ENCODE data around the gene SH2D4B. TPM values are rescaled to one million over a fixed set of nuclear protein-coding genes. Genes with fewer than 3 reads are reported as not detected.

The SH2D4B gene
- total and polyA plus RNA-seq, 2 donors, result 0.09 to 0.18 TPM

- H3K36me3 ChIP-seq (ENCODE audit: control insufficient read depth in 2 of 2, insufficient read depth in 2 of 2, low read length in 1 of 2), result peaks cover 20 to 30% of the 10 kb centered on the region in 2 donors
- H3K27ac ChIP-seq (ENCODE audit: low read depth in 1 of 2, low read length in 1 of 2), result peak overlapping the region; percentile 21 to 32
- H3K27me3 ChIP-seq (ENCODE audit: control insufficient read depth in 2 of 2, insufficient read depth in 1 of 2, low read length in 1 of 2), result no peaks in the 10 kb centered on the region
- 50% methylated on average over 7 of the region's 7 CpGs for WGBS
- no peak for DNase-seq (ENCODE audit: low read depth in 6 of 9, low spot score in 9 of 9)
- no peaks in the 10 kb centered on the region for H3K9me3 ChIP-seq (ENCODE audit: control insufficient read depth in 2 of 2, insufficient read depth in 1 of 2, low read length in 1 of 2)
- H3K4me1 ChIP-seq (ENCODE audit: control insufficient read depth in 2 of 2, insufficient read depth in 2 of 2, low read length in 2 of 2), result peaks cover 18 to 67% of the 10 kb centered on the region in 2 donors
- no peak overlapping the region for H3K4me3 ChIP-seq (ENCODE audit: low read length in 2 of 2)
These were observed 34.0 kb upstream of the SH2D4B start for GRCh38 chr10:80503584-80504157.

- H3K36me3 ChIP-seq (ENCODE audit: control insufficient read depth in 2 of 2, insufficient read depth in 2 of 2, low read length in 1 of 2), result peaks cover 26 to 37% of the 10 kb centered on the region in 2 donors
- no peaks in the 10 kb centered on the region for H3K27me3 ChIP-seq (ENCODE audit: control insufficient read depth in 2 of 2, insufficient read depth in 1 of 2, low read length in 1 of 2)
- H3K4me1 ChIP-seq (ENCODE audit: control insufficient read depth in 2 of 2, insufficient read depth in 2 of 2, low read length in 2 of 2), result peaks cover 15 to 61% of the 10 kb centered on the region in 2 donors
These were observed 33.4 kb upstream of the SH2D4B start for GRCh38 chr10:80504158-80504811.

GRCh38 chr10:80504897-80505465 lies 32.7 kb upstream of the SH2D4B start:
- DNase-seq (ENCODE audit: low read depth in 6 of 9, low spot score in 9 of 9), result no peak

More at GRCh38 chr10:80504158-80504811, 33.4 kb upstream of the SH2D4B start:
- Histone ChIP-seq H3K9me3 (ENCODE audit: control insufficient read depth in 2 of 2, insufficient read depth in 1 of 2, low read length in 1 of 2) (no peaks in the 10 kb centered on the region), H3K27ac (ENCODE audit: low read depth in 1 of 2, low read length in 1 of 2) (peak overlapping the region in 1 of 2 donors; percentile 1), H3K4me3 (ENCODE audit: low read length in 2 of 2) (no peak overlapping the region)
- no peak for DNase-seq (ENCODE audit: low read depth in 6 of 9, low spot score in 9 of 9)
- 81% methylated on average over 7 of the region's 7 CpGs for WGBS

GRCh38 chr10:80506189-80506575 lies 31.5 kb upstream of the SH2D4B start:
- Histone ChIP-seq H3K4me3 (ENCODE audit: low read length in 2 of 2) (no peak overlapping the region), H3K9me3 (ENCODE audit: control insufficient read depth in 2 of 2, insufficient read depth in 1 of 2, low read length in 1 of 2) (no peaks in the 10 kb centered on the region), H3K36me3 (ENCODE audit: control insufficient read depth in 2 of 2, insufficient read depth in 2 of 2, low read length in 1 of 2) (peaks cover 32 to 45% of the 10 kb centered on the region in 2 donors), H3K27me3 (ENCODE audit: control insufficient read depth in 2 of 2, insufficient read depth in 1 of 2, low read length in 1 of 2) (no peaks in the 10 kb centered on the region), H3K27ac (ENCODE audit: low read depth in 1 of 2, low read length in 1 of 2) (no peak overlapping the region), H3K4me1 (ENCODE audit: control insufficient read depth in 2 of 2, insufficient read depth in 2 of 2, low read length in 2 of 2) (peaks cover 15 to 47% of the 10 kb centered on the region in 2 donors)
- no peak for DNase-seq (ENCODE audit: low read depth in 6 of 9, low spot score in 9 of 9)
- 96% methylated on average over 6 of the region's 6 CpGs for WGBS

More at GRCh38 chr10:80504897-80505465, 32.7 kb upstream of the SH2D4B start:
- 94% methylated on average over 5 of the region's 5 CpGs for WGBS
- H3K36me3 ChIP-seq (ENCODE audit: control insufficient read depth in 2 of 2, insufficient read depth in 2 of 2, low read length in 1 of 2), result peaks cover 32 to 41% of the 10 kb centered on the region in 2 donors
- no peaks in the 10 kb centered on the region for H3K9me3 ChIP-seq (ENCODE audit: control insufficient read depth in 2 of 2, insufficient read depth in 1 of 2, low read length in 1 of 2)
- peak overlapping the region in 1 of 2 donors; percentile 48 for H3K27ac ChIP-seq (ENCODE audit: low read depth in 1 of 2, low read length in 1 of 2)
- no peaks in the 10 kb centered on the region for H3K27me3 ChIP-seq (ENCODE audit: control insufficient read depth in 2 of 2, insufficient read depth in 1 of 2, low read length in 1 of 2)
- H3K4me3 ChIP-seq (ENCODE audit: low read length in 2 of 2), result no peak overlapping the region
- H3K4me1 ChIP-seq (ENCODE audit: control insufficient read depth in 2 of 2, insufficient read depth in 2 of 2, low read length in 2 of 2), result peaks cover 15 to 54% of the 10 kb centered on the region in 2 donors

GRCh38 chr10:80506836-80507487 lies 30.7 kb upstream of the SH2D4B start:
- no peaks in the 10 kb centered on the region for H3K27me3 ChIP-seq (ENCODE audit: control insufficient read depth in 2 of 2, insufficient read depth in 1 of 2, low read length in 1 of 2)
- peaks cover 15 to 42% of the 10 kb centered on the region in 2 donors for H3K4me1 ChIP-seq (ENCODE audit: control insufficient read depth in 2 of 2, insufficient read depth in 2 of 2, low read length in 2 of 2)
- no peak overlapping the region for H3K27ac ChIP-seq (ENCODE audit: low read depth in 1 of 2, low read length in 1 of 2)
- no peak for DNase-seq (ENCODE audit: low read depth in 6 of 9, low spot score in 9 of 9)
- no peaks in the 10 kb centered on the region for H3K9me3 ChIP-seq (ENCODE audit: control insufficient read depth in 2 of 2, insufficient read depth in 1 of 2, low read length in 1 of 2)
- WGBS, result 97% methylated on average over 13 of the region's 13 CpGs
- peaks cover 35 to 49% of the 10 kb centered on the region in 2 donors for H3K36me3 ChIP-seq (ENCODE audit: control insufficient read depth in 2 of 2, insufficient read depth in 2 of 2, low read length in 1 of 2)
- H3K4me3 ChIP-seq (ENCODE audit: low read length in 2 of 2), result no peak overlapping the region

- no peaks in the 10 kb centered on the region for H3K9me3 ChIP-seq (ENCODE audit: control insufficient read depth in 2 of 2, insufficient read depth in 1 of 2, low read length in 1 of 2)
- H3K27ac ChIP-seq (ENCODE audit: low read depth in 1 of 2, low read length in 1 of 2), result no peak overlapping the region
- WGBS, result 95% methylated on average over 8 of the region's 8 CpGs
- peaks cover 51 to 69% of the 10 kb centered on the region in 2 donors for H3K36me3 ChIP-seq (ENCODE audit: control insufficient read depth in 2 of 2, insufficient read depth in 2 of 2, low read length in 1 of 2)
- DNase-seq (ENCODE audit: low read depth in 6 of 9, low spot score in 9 of 9), result no peak
- H3K4me3 ChIP-seq (ENCODE audit: low read length in 2 of 2), result no peak overlapping the region
- no peaks in the 10 kb centered on the region for H3K27me3 ChIP-seq (ENCODE audit: control insufficient read depth in 2 of 2, insufficient read depth in 1 of 2, low read length in 1 of 2)
- H3K4me1 ChIP-seq (ENCODE audit: control insufficient read depth in 2 of 2, insufficient read depth in 2 of 2, low read length in 2 of 2), result peaks cover 6 to 22% of the 10 kb centered on the region in 2 donors
These were observed 28.6 kb upstream of the SH2D4B start for GRCh38 chr10:80509108-80509402.

- H3K36me3 ChIP-seq (ENCODE audit: control insufficient read depth in 2 of 2, insufficient read depth in 2 of 2, low read length in 1 of 2), result peaks cover 55 to 74% of the 10 kb centered on the region in 2 donors
- no peak for DNase-seq (ENCODE audit: low read depth in 6 of 9, low spot score in 9 of 9)
- no peaks in the 10 kb centered on the region for H3K27me3 ChIP-seq (ENCODE audit: control insufficient read depth in 2 of 2, insufficient read depth in 1 of 2, low read length in 1 of 2)
- peaks cover 3 to 17% of the 10 kb centered on the region in 2 donors for H3K4me1 ChIP-seq (ENCODE audit: control insufficient read depth in 2 of 2, insufficient read depth in 2 of 2, low read length in 2 of 2)
- no peak overlapping the region for H3K27ac ChIP-seq (ENCODE audit: low read depth in 1 of 2, low read length in 1 of 2)
- no peaks in the 10 kb centered on the region for H3K9me3 ChIP-seq (ENCODE audit: control insufficient read depth in 2 of 2, insufficient read depth in 1 of 2, low read length in 1 of 2)
- no peak overlapping the region for H3K4me3 ChIP-seq (ENCODE audit: low read length in 2 of 2)
- 91% methylated on average over 18 of the region's 18 CpGs for WGBS
These were observed 28.1 kb upstream of the SH2D4B start for GRCh38 chr10:80509403-80510161.

- WGBS, result 96% methylated on average over 10 of the region's 10 CpGs
- peak overlapping the region in 1 of 2 donors; percentile 2 for H3K27ac ChIP-seq (ENCODE audit: low read depth in 1 of 2, low read length in 1 of 2)
- H3K4me1 ChIP-seq (ENCODE audit: control insufficient read depth in 2 of 2, insufficient read depth in 2 of 2, low read length in 2 of 2), result peaks cover 0 to 4% of the 10 kb centered on the region in 2 donors
- no peak overlapping the region for H3K4me3 ChIP-seq (ENCODE audit: low read length in 2 of 2)
- no peaks in the 10 kb centered on the region for H3K27me3 ChIP-seq (ENCODE audit: control insufficient read depth in 2 of 2, insufficient read depth in 1 of 2, low read length in 1 of 2)
- peaks cover 67 to 77% of the 10 kb centered on the region in 2 donors for H3K36me3 ChIP-seq (ENCODE audit: control insufficient read depth in 2 of 2, insufficient read depth in 2 of 2, low read length in 1 of 2)
- DNase-seq (ENCODE audit: low read depth in 6 of 9, low spot score in 9 of 9), result no peak
- no peaks in the 10 kb centered on the region for H3K9me3 ChIP-seq (ENCODE audit: control insufficient read depth in 2 of 2, insufficient read depth in 1 of 2, low read length in 1 of 2)
These were observed 25.6 kb upstream of the SH2D4B start for GRCh38 chr10:80512031-80512526.

Data from thymus (tissue), 11 donors.